Mononuclear cell (primary cell): ENCODE measurements around the gene MYOD1. TPM values are rescaled to one million over a fixed set of nuclear protein-coding genes. Genes with fewer than 3 reads are reported as not detected.

Experiments
- H3K27me3 ChIP-seq: 2 replicates; pipeline ENCODE4 v1.6.0; 2011; ENCODE audit warnings: low read length, control low read depth; ENCODE audit not compliant: insufficient read depth
- H3K4me1 ChIP-seq: 2 replicates; pipeline ENCODE4 v1.5.1; 2011; ENCODE audit warnings: mild to moderate bottlenecking, low read length, control low read depth; ENCODE audit not compliant: insufficient read depth
- H3K4me3 ChIP-seq: 2 replicates; pipeline ENCODE4 v1.5.1; 2011; ENCODE audit warnings: mild to moderate bottlenecking, low read length, moderate library complexity
- H3K9me3 ChIP-seq: 2 replicates; pipeline ENCODE4 v1.5.1; 2011; ENCODE audit warnings: low read depth, mild to moderate bottlenecking, control low read depth, low read length
- total RNA-seq: library from RNA; depleted of rRNA; stranded (reverse); fragments of >200 nt; gene quantifications from one replicate; pipeline ENCODE4 v1.2.3, GENCODE V29; 2012

MYOD1 gene
- total RNA-seq: not detected

DNA sequence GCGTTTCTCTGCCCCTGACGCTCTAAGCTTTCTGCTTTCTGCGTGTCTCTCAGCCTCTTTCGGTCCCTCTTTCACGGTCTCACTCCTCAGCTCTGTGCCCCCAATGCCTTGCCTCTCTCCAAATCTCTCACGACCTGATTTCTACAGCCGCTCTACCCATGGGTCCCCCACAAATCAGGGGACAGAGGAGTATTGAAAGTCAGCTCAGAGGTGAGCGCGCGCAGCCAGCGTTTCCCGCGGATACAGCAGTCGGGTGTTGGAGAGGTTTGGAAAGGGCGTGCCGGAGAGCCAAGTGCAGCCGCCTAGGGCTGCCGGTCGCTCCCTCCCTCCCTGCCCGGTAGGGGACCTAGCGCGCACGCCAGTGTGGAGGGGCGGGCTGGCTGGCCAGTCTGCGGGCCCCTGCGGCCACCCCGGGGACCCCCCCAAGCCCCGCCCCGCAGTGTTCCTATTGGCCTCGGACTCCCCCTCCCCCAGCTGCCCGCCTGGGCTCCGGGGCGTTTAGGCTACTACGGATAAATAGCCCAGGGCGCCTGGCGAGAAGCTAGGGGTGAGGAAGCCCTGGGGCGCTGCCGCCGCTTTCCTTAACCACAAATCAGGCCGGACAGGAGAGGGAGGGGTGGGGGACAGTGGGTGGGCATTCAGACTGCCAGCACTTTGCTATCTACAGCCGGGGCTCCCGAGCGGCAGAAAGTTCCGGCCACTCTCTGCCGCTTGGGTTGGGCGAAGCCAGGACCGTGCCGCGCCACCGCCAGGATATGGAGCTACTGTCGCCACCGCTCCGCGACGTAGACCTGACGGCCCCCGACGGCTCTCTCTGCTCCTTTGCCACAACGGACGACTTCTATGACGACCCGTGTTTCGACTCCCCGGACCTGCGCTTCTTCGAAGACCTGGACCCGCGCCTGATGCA is at the start of gene MYOD1:
Gene MYOD1 (plus strand): TSS at position 544 of the 910 bp plus-strand sequence. CDS start 212 bp downstream, at position 756.
- H3K9me3 ChIP-seq: no peaks in the 10 kb centered on the region
- H3K27me3 ChIP-seq: peaks cover 56% of the 10 kb centered on the region
- H3K4me1 ChIP-seq: no peaks in the 10 kb centered on the region
- no peak within 1 kb of the TSS for H3K4me3 ChIP-seq

DNA sequence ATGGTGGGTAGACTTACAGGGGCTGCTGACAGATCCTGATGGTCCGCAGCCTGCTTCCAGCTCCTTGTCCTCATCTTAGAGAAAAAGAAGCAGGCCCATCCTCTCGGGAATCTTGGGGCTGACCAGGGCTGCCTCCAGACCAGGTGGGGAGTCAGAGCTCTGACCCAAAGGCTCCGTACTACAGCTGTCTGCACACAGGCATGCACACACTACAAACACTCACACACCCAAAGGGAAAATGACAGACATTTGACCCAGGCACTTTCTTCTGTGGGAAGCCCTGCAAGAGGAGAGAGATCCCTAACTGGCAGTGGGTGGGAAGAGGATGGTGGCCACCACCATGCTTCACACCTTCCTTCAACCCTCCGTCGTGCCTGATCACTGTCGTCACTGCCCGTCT is 46.9 kb upstream of the MYOD1 start:
- Histone ChIP-seq H3K4me3 (no peak overlapping the region), H3K27me3 (peaks cover 8% of the 10 kb centered on the region), H3K4me1 (no peaks in the 10 kb centered on the region), H3K9me3 (peaks cover 11% of the 10 kb centered on the region)

DNA sequence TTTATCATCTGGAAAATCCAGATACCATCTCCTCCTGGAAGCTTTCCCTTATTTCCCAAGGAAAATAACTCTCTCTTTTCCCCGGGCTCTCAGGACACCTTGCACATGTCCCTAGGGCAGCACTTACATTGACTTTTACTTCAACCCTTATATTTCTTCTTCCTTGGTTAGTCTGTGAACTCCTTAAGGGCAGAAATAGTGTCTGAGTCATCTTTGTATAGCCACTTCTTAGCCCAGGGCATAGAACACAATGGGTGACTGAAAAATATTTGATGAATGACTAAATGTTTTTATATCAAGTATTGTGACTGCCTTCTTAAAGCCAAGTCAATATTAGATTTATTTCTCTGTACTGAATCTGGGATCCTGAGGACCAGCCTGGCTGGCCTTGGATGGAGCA is 45.4 kb upstream of the MYOD1 start:
- H3K4me3 ChIP-seq: no peak overlapping the region
- peaks cover 5% of the 10 kb centered on the region for H3K9me3 ChIP-seq
- no peaks in the 10 kb centered on the region for H3K4me1 ChIP-seq
- H3K27me3 ChIP-seq: peaks cover 2% of the 10 kb centered on the region

DNA sequence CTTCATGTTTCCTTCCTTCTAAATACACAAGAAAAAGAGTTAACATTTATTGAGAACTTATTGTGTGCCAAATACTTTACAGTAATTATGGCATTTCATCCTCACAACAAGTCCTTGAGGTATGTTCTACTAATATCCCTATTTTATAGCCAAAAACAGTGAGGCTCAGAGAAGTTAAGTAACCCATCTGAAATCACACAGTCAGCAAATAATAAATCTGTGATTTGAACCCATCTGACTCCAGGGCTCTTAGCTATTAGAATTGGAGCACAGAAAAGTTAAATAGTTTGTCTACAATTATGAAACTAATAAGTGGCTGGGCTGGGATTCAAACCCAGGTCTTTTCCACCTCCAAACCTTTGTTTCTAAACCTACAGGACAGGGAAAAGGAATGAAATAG is 36.5 kb upstream of the MYOD1 start:
- H3K9me3 ChIP-seq: no peaks in the 10 kb centered on the region
- H3K4me3 ChIP-seq: no peak overlapping the region
- H3K4me1 ChIP-seq: no peaks in the 10 kb centered on the region
- no peaks in the 10 kb centered on the region for H3K27me3 ChIP-seq

DNA sequence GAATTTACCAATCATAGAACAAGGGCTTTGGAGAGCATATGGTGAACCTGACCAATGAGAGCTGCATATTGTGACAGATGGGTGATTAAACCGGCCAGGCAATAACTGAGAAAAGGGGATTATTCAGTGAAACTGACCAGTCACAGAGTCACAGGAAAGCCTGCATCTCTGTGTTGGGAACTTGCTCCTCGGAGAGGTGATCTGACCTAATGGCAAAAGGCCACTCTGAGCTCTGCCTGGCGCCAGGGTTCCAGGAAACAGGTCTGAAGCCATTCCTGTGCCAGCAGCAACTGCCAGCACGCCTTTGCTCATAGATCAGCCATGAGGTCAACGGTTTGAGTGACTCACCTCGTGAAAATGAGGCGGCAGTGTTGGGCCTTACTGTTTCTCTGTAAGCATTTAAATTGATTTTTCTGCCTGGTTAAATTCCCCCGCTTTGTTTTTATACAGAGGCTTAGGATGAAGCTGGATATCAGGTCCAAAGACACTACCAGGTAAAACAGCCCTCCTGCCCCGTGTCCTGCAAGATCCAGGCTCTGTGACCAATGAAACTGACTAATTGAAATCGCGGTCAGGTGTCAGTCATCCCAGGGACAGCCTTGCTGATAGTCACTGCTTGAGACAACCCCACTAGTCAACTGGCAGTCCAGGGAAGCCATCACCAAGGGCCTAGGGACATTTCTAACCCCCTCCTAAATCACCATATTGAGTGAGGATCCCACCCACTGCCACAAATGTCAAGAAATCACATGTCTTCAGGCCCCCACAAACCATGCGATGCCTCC is 35.8 kb upstream of the MYOD1 start:
- Histone ChIP-seq H3K9me3 (no peaks in the 10 kb centered on the region), H3K4me1 (no peaks in the 10 kb centered on the region), H3K27me3 (no peaks in the 10 kb centered on the region), H3K4me3 (no peak overlapping the region)

DNA sequence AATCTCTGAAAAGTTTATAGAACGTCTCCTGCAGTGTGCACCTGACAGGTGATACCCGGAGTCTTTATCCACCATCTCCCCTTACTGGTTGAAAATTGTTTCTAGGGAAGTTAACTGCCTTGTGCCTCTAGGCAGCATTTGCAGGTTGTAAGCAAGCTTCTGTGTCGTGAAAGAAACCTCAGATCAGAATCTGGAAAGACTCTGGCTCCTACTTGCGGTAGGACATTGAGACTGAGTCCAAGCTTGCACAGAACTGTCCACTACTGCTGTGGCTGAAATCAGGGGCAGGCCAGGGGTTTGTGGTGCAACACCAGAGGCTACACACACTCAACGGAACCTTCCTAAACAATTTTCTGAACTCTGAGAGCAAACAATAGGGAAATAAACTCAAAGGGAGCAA is 34.8 kb upstream of the MYOD1 start:
- H3K4me3 ChIP-seq: no peak overlapping the region
- H3K4me1 ChIP-seq: no peaks in the 10 kb centered on the region
- no peaks in the 10 kb centered on the region for H3K9me3 ChIP-seq
- H3K27me3 ChIP-seq: no peaks in the 10 kb centered on the region

DNA sequence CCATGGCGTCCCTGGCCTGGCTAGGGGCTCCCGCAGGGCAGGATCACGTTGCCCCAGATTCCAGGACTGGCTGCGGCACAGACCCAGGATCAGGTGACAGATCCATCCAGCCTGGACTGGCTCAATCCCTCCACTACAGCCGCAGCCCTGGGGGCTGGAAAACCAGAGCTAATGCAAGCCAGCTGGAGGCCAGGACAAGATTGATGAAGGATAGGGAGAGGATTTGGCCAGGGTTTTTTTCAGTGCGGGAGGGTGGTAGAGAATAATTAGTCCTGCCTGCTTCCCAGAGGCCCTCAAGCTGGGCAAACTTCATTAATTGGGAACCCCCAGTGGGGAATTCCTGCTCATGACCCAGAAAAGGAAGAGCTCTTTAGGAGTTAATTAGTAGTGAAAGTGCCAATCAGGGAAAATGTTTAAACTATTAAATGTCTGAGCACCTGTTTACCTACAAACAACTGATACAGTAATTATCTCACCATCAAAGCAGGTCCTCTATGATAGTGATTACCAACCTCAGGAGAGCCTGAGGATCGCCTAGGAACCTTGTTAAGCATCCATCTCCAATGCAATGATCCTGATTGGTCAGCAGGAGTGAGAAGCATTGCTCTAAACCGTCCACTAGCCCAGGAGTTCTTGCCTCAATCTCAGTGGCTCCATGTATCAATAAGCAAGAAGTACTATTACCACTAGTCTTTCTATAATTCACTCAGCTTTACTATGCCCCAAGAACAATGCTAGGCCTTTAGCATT is 33.0 kb upstream of the MYOD1 start:
- H3K4me3 ChIP-seq: no peak overlapping the region
- no peaks in the 10 kb centered on the region for H3K4me1 ChIP-seq
- H3K27me3 ChIP-seq: no peaks in the 10 kb centered on the region
- H3K9me3 ChIP-seq: no peaks in the 10 kb centered on the region

DNA sequence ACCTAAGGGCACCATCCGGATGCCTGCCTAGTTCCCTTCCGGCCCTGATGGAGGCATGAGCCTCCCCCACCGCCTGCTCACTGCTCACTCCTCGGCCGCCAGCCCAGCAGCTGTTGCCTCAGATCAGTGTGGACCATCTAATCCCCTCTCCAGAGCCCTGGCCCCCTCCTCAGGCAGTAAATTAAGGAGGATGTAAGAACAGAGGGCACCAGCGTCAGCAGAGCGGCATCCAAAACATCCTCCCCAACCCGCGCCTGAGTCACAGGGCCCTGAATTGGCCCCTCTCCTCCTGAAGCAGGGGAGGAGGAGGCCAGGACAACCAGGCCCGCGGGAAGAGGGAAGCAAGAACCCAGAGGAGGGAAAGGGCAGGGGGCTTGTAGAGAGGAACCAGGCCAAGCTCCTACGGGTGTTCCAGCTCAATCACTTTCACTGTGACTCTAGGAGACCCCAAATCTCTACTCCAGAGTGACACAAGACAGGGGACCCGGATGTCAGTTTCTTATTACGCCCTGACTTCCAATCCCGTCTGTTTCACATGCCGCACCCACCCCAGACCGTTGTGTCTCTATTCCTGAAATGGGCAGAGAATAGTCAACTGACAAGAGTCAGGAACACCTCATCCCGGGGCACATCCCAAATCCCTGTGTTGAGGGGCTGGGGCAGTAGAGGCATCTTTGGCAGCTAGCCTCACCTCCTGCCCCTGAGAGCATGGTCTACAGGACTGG is 31.3 kb upstream of the MYOD1 start:
- H3K27me3 ChIP-seq: peaks cover 2% of the 10 kb centered on the region
- H3K4me3 ChIP-seq: no peak overlapping the region
- no peaks in the 10 kb centered on the region for H3K9me3 ChIP-seq
- H3K4me1 ChIP-seq: no peaks in the 10 kb centered on the region

DNA sequence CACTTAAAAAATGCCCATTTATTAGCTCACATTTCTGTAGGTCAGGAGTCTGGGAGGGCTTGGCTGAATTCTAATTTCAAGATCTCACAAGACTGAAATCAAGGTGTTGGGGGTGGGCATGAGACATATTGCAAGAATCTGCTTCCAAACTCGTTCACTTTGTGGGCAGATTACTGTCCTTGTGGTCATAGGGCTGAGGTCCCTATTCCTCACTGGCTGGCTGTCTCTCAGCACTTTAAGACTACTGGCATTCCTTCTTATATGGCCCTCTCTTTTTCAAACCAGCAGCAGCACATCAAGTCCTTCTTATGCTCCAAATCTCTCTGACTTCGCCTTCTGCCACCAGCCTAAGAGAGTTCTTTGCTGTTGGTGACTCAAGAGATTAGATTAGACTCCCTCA is 27.8 kb upstream of the MYOD1 start:
- H3K9me3 ChIP-seq: no peaks in the 10 kb centered on the region
- H3K4me3 ChIP-seq: no peak overlapping the region
- H3K27me3 ChIP-seq: peaks cover 20% of the 10 kb centered on the region
- H3K4me1 ChIP-seq: no peaks in the 10 kb centered on the region

DNA sequence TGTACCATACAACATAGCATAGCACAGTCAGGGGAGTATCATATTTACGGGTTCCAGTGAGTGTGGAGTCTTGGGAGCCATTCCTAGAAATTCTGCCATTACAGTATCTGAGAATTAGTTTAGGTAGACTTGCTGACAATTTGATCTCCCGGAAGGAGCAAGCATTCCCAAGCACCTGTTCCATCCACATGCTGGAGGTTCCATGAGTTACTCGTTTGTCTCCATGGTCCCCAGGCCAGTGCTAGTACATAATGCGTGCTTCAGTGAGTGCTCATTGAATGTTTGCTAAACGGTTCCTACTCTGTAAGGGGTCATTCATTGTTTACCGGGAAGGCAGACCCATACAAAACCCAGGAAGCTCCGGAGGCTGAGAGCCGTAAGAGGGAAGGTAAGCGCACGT is 27.4 kb upstream of the MYOD1 start:
- Histone ChIP-seq H3K4me3 (no peak overlapping the region), H3K9me3 (no peaks in the 10 kb centered on the region), H3K27me3 (peaks cover 24% of the 10 kb centered on the region), H3K4me1 (no peaks in the 10 kb centered on the region)

DNA sequence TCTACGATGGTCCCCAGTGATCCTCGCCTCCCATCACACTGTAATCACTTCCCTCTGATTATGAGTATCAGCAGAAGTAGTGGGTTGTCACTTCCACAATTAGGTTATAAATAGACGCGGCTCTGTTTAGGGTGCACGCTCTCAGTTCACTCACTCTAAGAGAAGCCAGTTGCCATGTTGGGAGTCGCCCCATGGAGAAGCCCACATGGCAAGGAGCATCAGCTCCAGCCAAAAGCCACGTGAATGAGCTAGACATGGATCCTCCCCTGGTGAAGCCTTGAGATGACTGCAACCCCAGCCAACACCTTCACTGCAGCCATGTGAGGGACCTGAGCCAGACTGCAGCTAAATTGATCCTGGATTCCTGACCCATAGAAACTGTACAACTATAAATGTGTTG is 26.4 kb upstream of the MYOD1 start:
- Histone ChIP-seq H3K9me3 (no peaks in the 10 kb centered on the region), H3K27me3 (peaks cover 29% of the 10 kb centered on the region), H3K4me3 (no peak overlapping the region), H3K4me1 (no peaks in the 10 kb centered on the region)

DNA sequence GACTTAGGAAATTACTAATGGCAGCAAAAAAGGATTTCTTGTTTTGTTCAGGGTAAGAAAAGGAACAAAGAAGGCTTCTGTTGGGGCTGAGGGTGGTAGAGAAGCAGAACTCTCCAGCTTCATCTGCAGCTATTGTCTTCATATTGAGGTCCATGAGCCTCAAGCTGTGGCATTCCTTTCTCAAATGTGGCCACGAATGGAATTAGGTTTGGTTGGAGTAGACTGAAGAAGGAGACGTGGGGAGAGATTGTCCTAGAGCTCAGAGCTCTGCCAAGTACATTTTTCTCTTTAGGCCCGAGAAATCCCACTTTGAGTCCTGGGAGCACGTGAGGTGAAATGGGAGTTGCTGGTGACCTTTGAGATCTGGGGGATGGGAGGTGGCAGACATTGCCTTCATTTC is 25.8 kb upstream of the MYOD1 start:
- Histone ChIP-seq H3K4me1 (no peaks in the 10 kb centered on the region), H3K27me3 (peaks cover 29% of the 10 kb centered on the region), H3K4me3 (no peak overlapping the region), H3K9me3 (no peaks in the 10 kb centered on the region)

DNA sequence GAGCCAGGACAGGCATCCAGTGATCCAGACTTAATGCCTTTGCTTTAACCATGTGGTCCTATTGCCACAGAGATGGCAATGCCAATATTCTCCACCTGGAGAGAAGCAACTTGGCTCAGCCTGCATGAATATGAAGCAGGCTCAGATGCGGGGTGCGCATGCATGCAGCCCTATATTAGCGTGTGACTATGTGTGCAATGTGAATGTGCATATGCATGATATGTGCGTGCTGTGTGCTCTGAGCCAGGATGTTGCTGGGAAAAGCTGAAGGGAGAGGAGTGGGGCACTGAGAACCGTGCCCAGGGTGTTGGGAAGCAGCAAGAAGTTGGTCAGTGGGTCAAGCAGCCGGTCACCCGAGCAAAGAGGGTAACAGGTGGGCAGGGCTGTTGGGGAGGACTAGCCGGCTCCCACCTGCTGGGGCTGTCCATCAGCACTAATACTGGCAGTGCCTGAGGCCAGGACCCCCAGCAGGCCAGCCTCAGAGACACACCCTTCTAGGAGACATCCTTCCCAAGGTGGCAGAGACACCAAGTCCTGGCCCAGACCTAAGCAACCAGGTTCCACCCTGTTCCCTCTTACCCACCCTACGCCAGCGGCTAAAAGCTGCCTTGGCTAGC is 24.8 kb upstream of the MYOD1 start:
- H3K4me3 ChIP-seq: no peak overlapping the region
- no peaks in the 10 kb centered on the region for H3K9me3 ChIP-seq
- H3K27me3 ChIP-seq: peaks cover 29% of the 10 kb centered on the region
- no peaks in the 10 kb centered on the region for H3K4me1 ChIP-seq
